Sigmoid colon (tissue), 7 donors: ENCODE results near the gene CLECL1. TPM values are rescaled to one million over a fixed set of nuclear protein-coding genes. Genes with fewer than 3 reads are reported as not detected.

ENCODE experiments used
- DNase-seq: peaks from one replicate; pipeline ENCODE4 v3.0.0-alpha.2; 2019
- H3K27ac ChIP-seq, 4 donors: fragments of 200-600 bp; sonication (generic); one replicate each; pipeline ENCODE4 v1.5.1; 2016 to 2019; ENCODE audit warnings: mild to moderate bottlenecking in 1 of 4
- H3K27me3 ChIP-seq, 3 donors: fragments of 200-600 bp; sonication (generic); one replicate each; pipeline ENCODE4 v1.5.1; 2019; ENCODE audit warnings: mild to moderate bottlenecking in 1 of 3
- H3K36me3 ChIP-seq, 4 donors: fragments of 200-600 bp; sonication (generic); one replicate each; pipeline ENCODE4 v1.5.1; 2016 to 2019
- H3K4me1 ChIP-seq, 4 donors: fragments of 200-600 bp; sonication (generic); one replicate each; pipeline ENCODE4 v1.5.1; 2017 to 2019
- H3K4me3 ChIP-seq, 4 donors: fragments of 200-600 bp; sonication (generic); one replicate each; pipeline ENCODE4 v1.5.1; 2017 to 2019; ENCODE audit warnings: mild to moderate bottlenecking in 2 of 4, moderate library complexity in 1 of 4
- H3K9me3 ChIP-seq, 4 donors: fragments of 200-600 bp in 3 of 4; sonication (generic) in 3 of 4; one replicate each; pipeline versions ENCODE4 v1.5.1 to v1.6.1; 2013 to 2019
- EP300 ChIP-seq, 4 donors: sonication (generic); formaldehyde crosslinking; IDR thresholded peaks; one replicate each; pipeline ENCODE4 v1.6.1; 2017; ENCODE audit warnings: antibody characterized with exemption in 4 of 4
- POLR2A ChIP-seq, 2 donors: fragments of 450-650 bp; IDR thresholded peaks; one replicate each; pipeline ENCODE4 v1.6.1; 2016; ENCODE audit warnings: antibody characterized with exemption in 2 of 2, mild to moderate bottlenecking in 2 of 2, moderate library complexity in 2 of 2
- POLR2AphosphoS5 ChIP-seq, 4 donors: sonication (generic); formaldehyde crosslinking; IDR thresholded peaks; one replicate each; pipeline ENCODE4 v1.6.1; 2017; ENCODE audit warnings: antibody characterized with exemption in 4 of 4
- WGBS, 2 donors: extraction: QIAGEN DNeasy Blood & Tissue Kit; methylation state at CpG; one replicate each; pipeline ENCODE4 v1.1.7; 2013; 5-methylcytosine and 5-hydroxymethylcytosine counted together
- intact Hi-C: fragments of 100-400 bp; cut with DNase I; formaldehyde crosslinking; loops from one replicate; pipeline ENCODE4 v1.15.1; 2023
- polyA plus RNA-seq, 3 donors: library from polyadenylated mRNA; stranded (reverse); fragments of 200-250 nt; gene quantifications; one replicate each; pipeline ENCODE4 v1.2.3, GENCODE V29; 2013
- total RNA-seq, 4 donors: library from RNA; depleted of rRNA; stranded (reverse); fragments of >200 nt; gene quantifications; one replicate each; pipeline ENCODE4 v1.1.0, GENCODE V29; 2016
- TF ChIP-seq, protein P1 (sequence below), 4 experiments: fragments of 450-650 bp in 3 of 4; fragments of 200-600 bp in 1 of 4; IDR thresholded peaks; one replicate each; pipeline ENCODE4 v1.5.1; 2016 to 2019; ENCODE audit warnings: antibody characterized with exemption in 4 of 4, mild to moderate bottlenecking in 3 of 4, moderate library complexity in 2 of 4
- donor health status: healthy with polysubstance abuse.
- donor health status: Bipolar disorder and iron deficiency.
- donor health status: healthy.

Gene CLECL1
- total and polyA plus RNA-seq, 7 donors, result 4.5 TPM; not detected in 6

DNA sequence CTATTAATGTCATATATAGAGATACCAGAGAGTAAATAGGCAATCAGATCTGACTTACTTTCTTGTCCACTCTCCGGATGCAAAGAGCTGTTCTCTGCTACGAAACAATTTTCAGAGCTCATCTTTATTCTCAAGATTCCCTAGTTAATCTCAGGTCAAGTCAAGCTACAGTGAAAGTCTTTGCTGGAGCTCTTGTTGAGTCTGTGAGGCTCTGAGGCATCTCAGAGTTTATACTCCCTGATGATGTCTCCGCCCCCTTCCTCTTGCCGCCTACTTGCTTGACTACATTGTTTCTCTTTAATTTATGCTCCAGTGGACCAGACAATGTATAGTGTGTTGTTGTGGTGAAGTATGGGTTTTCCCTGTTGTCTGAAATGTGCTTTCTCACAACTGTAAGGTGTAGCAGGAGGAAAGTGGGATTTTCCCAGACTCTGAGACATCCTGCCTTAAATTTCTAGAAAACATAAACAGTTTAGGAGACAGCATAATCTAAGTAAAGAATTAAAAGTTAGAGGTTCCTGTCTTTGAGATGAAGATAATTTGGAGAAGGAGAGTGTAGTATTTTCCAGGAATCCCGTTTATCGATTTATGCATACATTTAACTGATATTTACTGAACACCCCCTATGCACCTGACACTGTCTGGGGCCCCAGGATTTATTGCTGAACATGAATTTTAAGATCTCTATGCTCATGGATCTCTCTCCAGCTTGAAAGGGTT, 28.0 kb upstream of the CLECL1 start, which contains the start of gene CD69:
CD69 (minus strand) TSS at position 203 of the 720 bp plus-strand sequence; CDS start at position 122, 81 bp downstream.
- H3K27me3 ChIP-seq, result no peaks in the 10 kb centered on the region
- H3K9me3 ChIP-seq, result no peaks in the 10 kb centered on the region
- peak in 3 of 4 donors; percentile 23 to 51 (median 28) for TF ChIP-seq POLR2AphosphoS5 (IDR thresholded peaks at IDR 0.05)
- peak in 1 of 2 donors; percentile 13 for TF ChIP-seq POLR2A (IDR thresholded peaks at IDR 0.05)
- TF ChIP-seq EP300 (IDR thresholded peaks at IDR 0.05), result no peak
- H3K4me3 ChIP-seq, result peak within 1 kb of the TSS in 1 of 4 donors; percentile 5
- H3K36me3 ChIP-seq, result no peaks in the 10 kb centered on the region
- WGBS, 2 donors, result 36 to 65% methylated on average over 6 of the region's 6 CpGs
- H3K4me1 ChIP-seq, result no peaks in the 10 kb centered on the region
- intact Hi-C loops, result no loop called here
- no peak for DNase-seq
- H3K27ac ChIP-seq, result peak within 1 kb of the TSS in 1 of 4 donors; percentile 16

DNA sequence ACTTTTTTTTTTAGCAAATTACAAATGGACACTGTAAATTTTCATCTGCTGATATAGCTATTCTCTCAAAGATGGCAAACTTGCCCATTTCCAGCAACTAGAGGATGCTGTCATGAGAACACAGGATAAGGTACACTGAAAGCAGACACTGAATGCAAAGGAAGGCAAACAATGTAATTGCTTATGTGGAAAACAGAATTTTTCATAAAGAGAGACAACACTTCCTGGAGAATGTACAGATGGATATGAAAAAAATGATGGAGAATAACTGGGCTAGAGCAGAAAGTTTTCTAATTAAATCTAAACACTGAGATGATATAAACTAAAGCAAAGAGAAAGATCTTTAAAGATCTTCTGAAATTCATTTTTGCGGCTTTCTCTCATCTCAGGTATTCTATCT, 27.2 kb upstream of the CLECL1 start:
- DNase-seq, result no peak
- Histone ChIP-seq H3K4me1 (no peaks in the 10 kb centered on the region), H3K4me3 (no peak overlapping the region), H3K36me3 (no peaks in the 10 kb centered on the region), H3K27ac (no peak overlapping the region), H3K27me3 (no peaks in the 10 kb centered on the region), H3K9me3 (no peaks in the 10 kb centered on the region)
- WGBS, 2 donors, result 53 to 85% methylated on average over 1 of the region's 1 CpG
- no peak for TF ChIP-seq POLR2A (IDR thresholded peaks at IDR 0.05)
- TF ChIP-seq POLR2AphosphoS5 (IDR thresholded peaks at IDR 0.05), result no peak
- TF ChIP-seq, protein P1, sequence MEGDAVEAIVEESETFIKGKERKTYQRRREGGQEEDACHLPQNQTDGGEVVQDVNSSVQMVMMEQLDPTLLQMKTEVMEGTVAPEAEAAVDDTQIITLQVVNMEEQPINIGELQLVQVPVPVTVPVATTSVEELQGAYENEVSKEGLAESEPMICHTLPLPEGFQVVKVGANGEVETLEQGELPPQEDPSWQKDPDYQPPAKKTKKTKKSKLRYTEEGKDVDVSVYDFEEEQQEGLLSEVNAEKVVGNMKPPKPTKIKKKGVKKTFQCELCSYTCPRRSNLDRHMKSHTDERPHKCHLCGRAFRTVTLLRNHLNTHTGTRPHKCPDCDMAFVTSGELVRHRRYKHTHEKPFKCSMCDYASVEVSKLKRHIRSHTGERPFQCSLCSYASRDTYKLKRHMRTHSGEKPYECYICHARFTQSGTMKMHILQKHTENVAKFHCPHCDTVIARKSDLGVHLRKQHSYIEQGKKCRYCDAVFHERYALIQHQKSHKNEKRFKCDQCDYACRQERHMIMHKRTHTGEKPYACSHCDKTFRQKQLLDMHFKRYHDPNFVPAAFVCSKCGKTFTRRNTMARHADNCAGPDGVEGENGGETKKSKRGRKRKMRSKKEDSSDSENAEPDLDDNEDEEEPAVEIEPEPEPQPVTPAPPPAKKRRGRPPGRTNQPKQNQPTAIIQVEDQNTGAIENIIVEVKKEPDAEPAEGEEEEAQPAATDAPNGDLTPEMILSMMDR (IDR thresholded peaks at IDR 0.05), result no peak
- TF ChIP-seq EP300 (IDR thresholded peaks at IDR 0.05), result no peak
- intact Hi-C loops, result no loop called here

DNA sequence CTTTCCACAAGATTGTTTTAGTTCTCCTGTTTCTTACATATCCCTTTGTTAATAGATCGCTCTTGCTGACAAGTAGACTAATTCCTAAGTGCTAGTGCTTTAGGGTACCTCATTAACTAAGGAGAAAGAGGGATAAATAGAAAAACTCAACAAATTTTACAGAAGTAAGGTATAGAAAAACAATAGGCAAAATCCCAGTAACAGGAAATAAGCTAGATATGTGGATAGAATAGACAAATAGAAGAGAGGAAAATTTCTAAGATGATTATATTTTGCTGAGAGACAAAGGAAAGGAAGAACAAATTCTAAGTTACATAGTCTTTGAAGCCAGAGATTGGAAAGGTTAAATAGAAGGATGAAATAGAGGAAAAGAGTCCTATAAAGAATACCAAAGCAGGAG, 26.8 kb upstream of the CLECL1 start:
- no peak for DNase-seq
- 49 to 86% methylated on average over 1 of the region's 1 CpG for WGBS, 2 donors
- Histone ChIP-seq H3K36me3 (no peaks in the 10 kb centered on the region), H3K27ac (no peak overlapping the region), H3K9me3 (no peaks in the 10 kb centered on the region), H3K27me3 (no peaks in the 10 kb centered on the region), H3K4me3 (no peak overlapping the region), H3K4me1 (no peaks in the 10 kb centered on the region)
- intact Hi-C loops, result no loop called here
- no peak for TF ChIP-seq EP300 (IDR thresholded peaks at IDR 0.05)
- TF ChIP-seq, protein P1 (IDR thresholded peaks at IDR 0.05), result no peak
- no peak for TF ChIP-seq POLR2AphosphoS5 (IDR thresholded peaks at IDR 0.05)

DNA sequence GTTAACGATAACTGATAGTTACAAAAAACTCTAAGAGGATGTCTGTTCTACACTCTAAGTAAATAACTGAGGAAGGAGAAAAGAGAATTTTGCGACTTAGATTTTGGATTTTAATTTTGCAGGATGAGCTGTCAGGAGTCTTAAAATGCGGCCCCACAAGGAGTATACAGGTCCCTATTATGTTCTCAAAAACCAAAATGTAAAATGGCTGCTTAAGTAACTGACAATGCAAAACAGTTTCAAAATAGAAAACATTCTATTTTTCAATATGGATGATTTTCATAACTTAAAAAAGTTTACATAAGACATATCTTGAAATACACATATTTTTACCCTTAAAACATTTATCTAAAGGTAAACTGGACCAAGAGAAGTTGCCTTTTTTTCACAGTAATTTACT, 25.2 kb upstream of the CLECL1 start:
- DNase-seq, result no peak
- Histone ChIP-seq H3K9me3 (no peaks in the 10 kb centered on the region), H3K27ac (no peak overlapping the region), H3K4me1 (no peaks in the 10 kb centered on the region), H3K4me3 (no peak overlapping the region), H3K27me3 (no peaks in the 10 kb centered on the region), H3K36me3 (no peaks in the 10 kb centered on the region)
- intact Hi-C loops, result no loop called here
- TF ChIP-seq, protein P1 (IDR thresholded peaks at IDR 0.05), result no peak
- no peak for TF ChIP-seq EP300 (IDR thresholded peaks at IDR 0.05)
- TF ChIP-seq POLR2AphosphoS5 (IDR thresholded peaks at IDR 0.05), result no peak
- TF ChIP-seq POLR2A (IDR thresholded peaks at IDR 0.05), result no peak
- 45 to 72% methylated on average over 3 of the region's 3 CpGs for WGBS, 2 donors

DNA sequence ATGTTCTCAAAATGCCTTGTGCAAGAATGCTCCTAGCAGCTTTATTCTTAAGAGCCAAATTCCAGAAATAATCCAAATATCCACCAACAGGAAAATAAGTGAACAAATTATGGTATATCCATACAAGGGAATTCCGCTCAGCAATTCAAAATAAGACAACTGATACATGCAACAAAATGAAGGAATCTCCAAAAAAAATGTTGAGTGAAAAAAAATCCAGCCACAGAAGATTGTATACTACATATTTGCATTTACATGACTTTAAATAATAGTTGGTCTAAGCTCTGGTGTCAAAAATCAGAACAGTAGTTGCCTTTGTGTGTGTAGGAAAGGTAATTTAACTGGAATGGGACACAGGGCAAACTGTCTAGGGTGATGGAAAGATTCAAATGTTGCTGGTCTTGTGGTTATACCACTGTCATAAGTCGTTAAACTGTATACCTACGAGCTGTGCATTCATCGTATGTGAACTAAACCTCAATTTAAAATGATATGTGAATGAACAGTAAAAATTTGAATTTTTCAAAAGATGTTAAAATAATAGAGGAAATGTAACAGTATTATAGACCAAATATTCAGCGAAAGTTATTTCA, 24.6 kb upstream of the CLECL1 start:
- intact Hi-C loops, result no loop called here
- DNase-seq, result no peak
- 51 to 82% methylated on average over 5 of the region's 5 CpGs for WGBS, 2 donors
- Histone ChIP-seq H3K9me3 (no peaks in the 10 kb centered on the region), H3K27ac (no peak overlapping the region), H3K4me3 (no peak overlapping the region), H3K36me3 (no peaks in the 10 kb centered on the region), H3K4me1 (no peaks in the 10 kb centered on the region), H3K27me3 (no peaks in the 10 kb centered on the region)
- no peak for TF ChIP-seq POLR2A (IDR thresholded peaks at IDR 0.05)
- TF ChIP-seq, protein P1 (IDR thresholded peaks at IDR 0.05), result no peak
- no peak for TF ChIP-seq POLR2AphosphoS5 (IDR thresholded peaks at IDR 0.05)
- no peak for TF ChIP-seq EP300 (IDR thresholded peaks at IDR 0.05)
